ENCODE measurements around the gene CYTH3.

GRCh38 chr7:6279937-6280336 lies 7.5 kb upstream of the CYTH3 start:
- no peak for TF ChIP-seq EZH2 (IDR thresholded peaks at IDR 0.05; ENCODE audit: insufficient read depth, poor library complexity, severe bottlenecking)
- no peak for TF ChIP-seq EZH2phosphoT487 (IDR thresholded peaks at IDR 0.05; ENCODE audit: insufficient read depth, low read depth)

Measured in GM23248 (cell line).